Liver (tissue), 3 donors: Measurements from ENCODE around the gene CENPA.

Experiments used
- GABPA ChIP-seq, 2 donors: IDR thresholded peaks in 1 of 2; conservative IDR thresholded peaks in 1 of 2; 2 replicates each; pipeline ENCODE4 v1.6.1; 2016; ENCODE audit warnings: antibody characterized with exemption in 2 of 2, mild to moderate bottlenecking in 1 of 2, moderate library complexity in 1 of 2
- JUND ChIP-seq, 2 donors: IDR thresholded peaks; 2 replicates each; pipeline ENCODE4 v1.6.1; 2016; ENCODE audit warnings: antibody characterized with exemption in 2 of 2
- RAD21 ChIP-seq, 2 donors: IDR thresholded peaks; 2 replicates each; pipeline ENCODE4 v1.6.1; 2016; ENCODE audit warnings: antibody characterized with exemption in 2 of 2, mild to moderate bottlenecking in 2 of 2
- RXRA ChIP-seq, 2 donors: IDR thresholded peaks; 2 replicates each; pipeline ENCODE4 v1.6.1; 2017 to 2018; ENCODE audit warnings: antibody characterized with exemption in 2 of 2, mild to moderate bottlenecking in 1 of 2
- TF ChIP-seq, protein P1 (sequence below): fragments of 150-350 bp; IDR thresholded peaks from 2 replicates; pipeline ENCODE4 v1.5.1; 2017; ENCODE audit warnings: improper control_type of control experiment, low read depth, low read length; ENCODE audit not compliant: missing input control
- donor health status: healthy.
- donor health status: healthy.

DNA sequence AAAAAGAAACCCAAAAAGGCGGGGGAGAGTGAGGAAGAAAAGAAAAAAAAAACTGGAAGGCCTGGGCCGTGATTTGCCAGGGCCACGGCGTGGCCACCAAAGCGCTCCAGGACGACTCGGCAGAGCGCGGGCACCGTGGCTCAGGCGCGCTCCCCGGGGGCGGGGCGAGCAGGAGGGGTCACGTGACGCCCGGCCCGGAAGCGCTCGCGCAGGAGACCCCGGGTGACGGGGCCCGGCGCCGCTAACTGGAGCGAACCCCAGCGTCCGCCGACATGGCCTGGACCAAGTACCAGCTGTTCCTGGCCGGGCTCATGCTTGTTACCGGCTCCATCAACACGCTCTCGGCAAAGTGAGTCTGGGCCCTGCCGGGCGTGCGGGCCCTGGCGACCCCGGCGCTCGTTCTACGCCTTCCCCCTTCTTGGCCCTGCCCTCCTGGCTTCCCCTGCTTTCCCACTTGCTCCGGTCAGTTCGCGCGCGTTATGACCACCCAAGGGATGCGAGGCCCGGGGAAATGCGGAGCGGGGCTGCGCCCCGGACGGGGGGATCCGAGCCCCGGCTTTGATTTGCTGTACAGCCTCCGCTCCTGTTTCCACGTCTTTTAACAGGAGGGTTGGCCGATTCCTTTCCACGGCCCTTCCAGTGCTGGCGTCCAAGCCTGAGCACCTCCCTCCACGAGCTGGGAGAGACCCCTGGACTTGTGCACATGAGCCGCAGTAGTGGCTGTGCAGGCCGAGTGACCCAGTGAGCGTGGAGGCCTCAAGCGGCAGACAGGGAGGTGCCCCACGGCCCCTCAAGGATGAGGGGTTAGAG is 21.6 kb upstream of the CENPA start, which contains the start of gene SLC35F6:
- TF ChIP-seq, protein P1, sequence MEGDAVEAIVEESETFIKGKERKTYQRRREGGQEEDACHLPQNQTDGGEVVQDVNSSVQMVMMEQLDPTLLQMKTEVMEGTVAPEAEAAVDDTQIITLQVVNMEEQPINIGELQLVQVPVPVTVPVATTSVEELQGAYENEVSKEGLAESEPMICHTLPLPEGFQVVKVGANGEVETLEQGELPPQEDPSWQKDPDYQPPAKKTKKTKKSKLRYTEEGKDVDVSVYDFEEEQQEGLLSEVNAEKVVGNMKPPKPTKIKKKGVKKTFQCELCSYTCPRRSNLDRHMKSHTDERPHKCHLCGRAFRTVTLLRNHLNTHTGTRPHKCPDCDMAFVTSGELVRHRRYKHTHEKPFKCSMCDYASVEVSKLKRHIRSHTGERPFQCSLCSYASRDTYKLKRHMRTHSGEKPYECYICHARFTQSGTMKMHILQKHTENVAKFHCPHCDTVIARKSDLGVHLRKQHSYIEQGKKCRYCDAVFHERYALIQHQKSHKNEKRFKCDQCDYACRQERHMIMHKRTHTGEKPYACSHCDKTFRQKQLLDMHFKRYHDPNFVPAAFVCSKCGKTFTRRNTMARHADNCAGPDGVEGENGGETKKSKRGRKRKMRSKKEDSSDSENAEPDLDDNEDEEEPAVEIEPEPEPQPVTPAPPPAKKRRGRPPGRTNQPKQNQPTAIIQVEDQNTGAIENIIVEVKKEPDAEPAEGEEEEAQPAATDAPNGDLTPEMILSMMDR, result no peak
- TF ChIP-seq JUND (IDR thresholded peaks at IDR 0.05), result no peak
- TF ChIP-seq GABPA (IDR thresholded peaks at IDR 0.05 in 1 of 2, conservative IDR thresholded peaks at IDR 0.05 in 1 of 2), result peak in 1 of 2 donors; percentile 35
- no peak for TF ChIP-seq RAD21 (IDR thresholded peaks at IDR 0.05)
- TF ChIP-seq RXRA (IDR thresholded peaks at IDR 0.05), result no peak
